HG02943 (cell line): ENCODE data around the gene HNF4A.

Experiments used
- ATAC-seq: cut with Tn5 transposase; IDR thresholded peaks from one replicate; pipeline ENCODE4 v1.9.1; 2021; ENCODE audit warnings: mild to moderate bottlenecking, low read depth, moderate library complexity; ENCODE audit not compliant: unreplicated experiment

The HNF4A gene

GRCh38 chr20:44404204-44405181, 49.0 kb downstream of the HNF4A start:
- ATAC-seq: no peak

- no peak for ATAC-seq
Measured at GRCh38 chr20:44405257-44405656, 49.8 kb downstream of the HNF4A start.

- ATAC-seq: no peak
Measured at GRCh38 chr20:44405785-44406571, 50.5 kb downstream of the HNF4A start.

- ATAC-seq: no peak
Measured at GRCh38 chr20:44406572-44407137, 51.2 kb downstream of the HNF4A start.

GRCh38 chr20:44407402-44408184, 52.1 kb downstream of the HNF4A start:
- ATAC-seq: no peak

GRCh38 chr20:44409132-44409600, 53.7 kb downstream of the HNF4A start:
- ATAC-seq: no peak

GRCh38 chr20:44410583-44411019, 55.1 kb downstream of the HNF4A start:
- ATAC-seq: no peak

GRCh38 chr20:44411020-44411756, 55.7 kb downstream of the HNF4A start:
- no peak for ATAC-seq

GRCh38 chr20:44411757-44412401, 56.4 kb downstream of the HNF4A start:
- no peak for ATAC-seq

- no peak for ATAC-seq
Measured at GRCh38 chr20:44412402-44413144, 57.1 kb downstream of the HNF4A start.

GRCh38 chr20:44413575-44414345, 58.3 kb downstream of the HNF4A start:
- no peak for ATAC-seq

GRCh38 chr20:44414346-44414714, 58.8 kb downstream of the HNF4A start:
- ATAC-seq: no peak

GRCh38 chr20:44414808-44415207, 59.3 kb downstream of the HNF4A start:
- ATAC-seq: no peak

GRCh38 chr20:44415833-44416715, 60.6 kb downstream of the HNF4A start:
- no peak for ATAC-seq

- ATAC-seq: no peak
Measured at GRCh38 chr20:44418069-44418905, 62.8 kb downstream of the HNF4A start.
